Endodermal cell (in vitro differentiated cells): ENCODE results near the gene ERAS. TPM values are rescaled to one million over a fixed set of nuclear protein-coding genes. Genes with fewer than 3 reads are reported as not detected.

Experiments used
- DNase-seq: peaks from one replicate; pipeline ENCODE4 v3.0.0-alpha.2; 2017
- H3K27ac ChIP-seq: 2 replicates; pipeline ENCODE4 v1.5.1; 2013; ENCODE audit warnings: mild to moderate bottlenecking, low read depth, low read length, moderate library complexity
- H3K27me3 ChIP-seq: 2 replicates; pipeline ENCODE4 v1.6.1; 2013; ENCODE audit warnings: mild to moderate bottlenecking, low read length, moderate library complexity; ENCODE audit not compliant: insufficient read depth, control insufficient read depth, poor library complexity, severe bottlenecking
- H3K36me3 ChIP-seq: 2 replicates; pipeline ENCODE4 v1.7.0; 2013; ENCODE audit warnings: mild to moderate bottlenecking, low read length, moderate library complexity; ENCODE audit not compliant: control insufficient read depth, insufficient read depth
- H3K4me1 ChIP-seq: one replicate; pipeline ENCODE4 v1.7.0; 2013; ENCODE audit warnings: low read length; ENCODE audit not compliant: control insufficient read depth, insufficient read depth
- H3K4me3 ChIP-seq: 2 replicates; pipeline ENCODE4 v1.5.1; 2013; ENCODE audit warnings: mild to moderate bottlenecking, low read length, moderate library complexity
- H3K9ac ChIP-seq: 2 replicates; pipeline ENCODE4 v1.6.1; 2013; ENCODE audit warnings: mild to moderate bottlenecking, low read length, moderate library complexity; ENCODE audit not compliant: poor library complexity, severe bottlenecking; ENCODE audit errors: extremely low read depth
- H3K9me3 ChIP-seq: 2 replicates; pipeline ENCODE4 v1.6.1; 2013; ENCODE audit warnings: mild to moderate bottlenecking, low read length, moderate library complexity; ENCODE audit not compliant: control insufficient read depth
- H3K27ac Mint-ChIP-seq: 2 replicates; pipeline ENCODE4 v1.8.0; 2020; ENCODE audit warnings: mixed read lengths
- H3K27me3 Mint-ChIP-seq: 2 replicates; pipeline ENCODE4 v1.8.0; 2021; ENCODE audit warnings: mild to moderate bottlenecking, mixed read lengths; ENCODE audit not compliant: insufficient read depth
- H3K36me3 Mint-ChIP-seq: 2 replicates; pipeline ENCODE4 v1.8.0; 2020; ENCODE audit warnings: low read depth, mixed read lengths
- H3K4me1 Mint-ChIP-seq: 2 replicates; pipeline ENCODE4 v1.8.0; 2020; ENCODE audit warnings: mixed read lengths
- H3K4me3 Mint-ChIP-seq: 2 replicates; pipeline ENCODE4 v1.8.0; 2020; ENCODE audit warnings: mild to moderate bottlenecking, moderate library complexity, mixed read lengths
- H3K9me3 Mint-ChIP-seq: 2 replicates; pipeline ENCODE4 v1.8.0; 2020; ENCODE audit warnings: mild to moderate bottlenecking, mixed read lengths
- CTCF ChIP-seq: fragments of 200-600 bp; sonication (generic); conservative IDR thresholded peaks from 2 replicates; pipeline ENCODE4 v1.5.0; 2021; ENCODE audit warnings: antibody characterized with exemption, mild to moderate bottlenecking
- WGBS, 2 experiments: methylation state at CpG; one replicate each; pipeline versions ENCODE4 v1.1.5 to v1.1.7; 2013; ENCODE audit warnings: missing lambda C conversion rate in 2 of 2, mixed read lengths in 1 of 2; ENCODE audit not compliant: insufficient coverage in 1 of 2, insufficient read length in 1 of 2; 5-methylcytosine and 5-hydroxymethylcytosine counted together
- long read RNA-seq, 4 experiments: library from polyadenylated mRNA in 2 of 4; library from RNA in 1 of 4; library from capped mRNA in 1 of 4; stranded (forward) in 3 of 4; unstranded in 1 of 4; transcript quantifications; one replicate each; pipeline ENCODE4 v2.0.0, GENCODE V29; 2020 to 2021; ENCODE audit warnings: inconsistent platforms in 1 of 4
- polyA plus RNA-seq, 2 experiments: library from polyadenylated mRNA; stranded (reverse); fragments of 50-300 nt; gene quantifications; one replicate each; pipeline ENCODE4 v1.2.3, GENCODE V29; 2013
- total RNA-seq, 2 donors: library from RNA; stranded (reverse); fragmentation: NEBNext Ultra II Directional in 1 of 2; extraction: Animal tissue kit (Norgen Biotek cat#: 25700) in 1 of 2; gene quantifications; 2 replicates in 1 of 2; 3 replicates in 1 of 2; pipeline ENCODE4 v1.2.1, GENCODE V29; 2021

ERAS gene
- not detected for total RNA-seq
- 0.50 TPM for polyA plus RNA-seq (2013, experiment 1 of 2)
- polyA plus RNA-seq (2013, experiment 2 of 2): not detected
- long read RNA-seq, experiment 1: 0 reads
- long read RNA-seq, experiment 2: 0 reads
- long read RNA-seq, experiment 3: 0 reads
- long read RNA-seq, experiment 4: 0 reads

- no peak within 1 kb of the TSS for H3K27ac Mint-ChIP-seq
- no peak for DNase-seq
- Histone ChIP-seq H3K36me3 (no peaks in the 10 kb centered on the region), H3K4me1 (no peaks in the 10 kb centered on the region), H3K27me3 (peaks cover 9% of the 10 kb centered on the region), H3K27ac (no peak within 1 kb of the TSS), H3K4me3 (no peak within 1 kb of the TSS), H3K9me3 (no peaks in the 10 kb centered on the region), H3K9ac (no peak within 1 kb of the TSS)
- H3K27me3 Mint-ChIP-seq: peaks cover 37% of the 10 kb centered on the region
- TF ChIP-seq CTCF: no peak
- H3K4me3 Mint-ChIP-seq: peak within 1 kb of the TSS; percentile 38
- 96 to 98% methylated on average over 7 to 65 of the region's 67 CpGs for WGBS, 2 experiments
- H3K4me1 Mint-ChIP-seq: no peaks in the 10 kb centered on the region
- peaks cover 42% of the 10 kb centered on the region for H3K36me3 Mint-ChIP-seq
- H3K9me3 Mint-ChIP-seq: peaks cover 69% of the 10 kb centered on the region
These were observed at the start of gene ERAS for GRCh38 chrX:48826135-48826875. ERAS (plus strand) TSS chrX:48826513; CDS start chrX:48829124, 2,611 bp downstream.

GRCh38 chrX:48776818-48777439, 49.4 kb upstream of the ERAS start:
- Mint-ChIP-seq H3K9me3 (peaks cover 73% of the 10 kb centered on the region), H3K27ac (no peak overlapping the region), H3K4me1 (no peaks in the 10 kb centered on the region), H3K27me3 (no peaks in the 10 kb centered on the region), H3K4me3 (no peak overlapping the region), H3K36me3 (no peaks in the 10 kb centered on the region)
- no peaks in the 10 kb centered on the region for H3K4me1 ChIP-seq
- no peaks in the 10 kb centered on the region for H3K36me3 ChIP-seq
- H3K27ac ChIP-seq: no peak overlapping the region
- H3K9ac ChIP-seq: no peak overlapping the region
- H3K9me3 ChIP-seq: no peaks in the 10 kb centered on the region
- H3K27me3 ChIP-seq: no peaks in the 10 kb centered on the region
- H3K4me3 ChIP-seq: no peak overlapping the region
- TF ChIP-seq CTCF: no peak
- no peak for DNase-seq
- WGBS, 2 experiments: 82 to 91% methylated on average over 7 to 13 of the region's 13 CpGs

- Histone ChIP-seq H3K9ac (no peak overlapping the region), H3K36me3 (no peaks in the 10 kb centered on the region), H3K4me1 (no peaks in the 10 kb centered on the region), H3K4me3 (no peak overlapping the region), H3K9me3 (no peaks in the 10 kb centered on the region), H3K27ac (no peak overlapping the region), H3K27me3 (no peaks in the 10 kb centered on the region)
- no peaks in the 10 kb centered on the region for H3K36me3 Mint-ChIP-seq
- no peak for TF ChIP-seq CTCF
- H3K27ac Mint-ChIP-seq: no peak overlapping the region
- 76 to 86% methylated on average over 4 to 7 of the region's 7 CpGs for WGBS, 2 experiments
- no peaks in the 10 kb centered on the region for H3K4me1 Mint-ChIP-seq
- H3K4me3 Mint-ChIP-seq: no peak overlapping the region
- no peak for DNase-seq
- H3K27me3 Mint-ChIP-seq: no peaks in the 10 kb centered on the region
- H3K9me3 Mint-ChIP-seq: peaks cover 69% of the 10 kb centered on the region
These were observed 46.9 kb upstream of the ERAS start for GRCh38 chrX:48779399-48779798.
